HCT116 (cell line): ENCODE results near the gene GMEB2. TPM values are rescaled to one million over a fixed set of nuclear protein-coding genes. Genes with fewer than 3 reads are reported as not detected.

Experiments used
- ATAC-seq: fragments of 200-7000 bp; cut with Tn5 transposase; 2 replicates; pipeline ENCODE4 v1.9.1; 2020; ENCODE audit warnings: mild to moderate bottlenecking, moderate library complexity
- BruUV-seq: library from RNA; stranded (reverse); fragments of 400-500 nt; replicated peaks from 2 replicates; lab custom pipeline; 2021; lab: Mats Ljungman, UMichigan
- CTCF ChIA-PET: fragments of 300-600 bp; sonication (Branson Sonifier 250); formaldehyde crosslinking; loops from one replicate; lab custom pipeline; 2021; ENCODE audit warnings: antibody characterized with exemption; lab: Charles Lee
- POLR2A ChIA-PET: fragments of 300-600, 350-600 bp; sonication (Branson Sonifier 250); formaldehyde crosslinking; loops from one replicate; lab custom pipeline; 2021; ENCODE audit warnings: antibody characterized with exemption; lab: Charles Lee
- RAD21 ChIA-PET, 2 experiments: fragments of 300-600 bp; sonication (Branson Sonifier 250); formaldehyde crosslinking; loops; one replicate each; lab custom pipeline; 2023; ENCODE audit warnings: low total read pairs in 2 of 2; ENCODE audit not compliant: uncharacterized antibody in 2 of 2, unreplicated experiment in 2 of 2, low non-redundant PET in 1 of 2; lab: Charles Lee
- DNase-seq: peaks from one replicate; pipeline ENCODE4 v3.0.0-alpha.2; 2010; ENCODE audit warnings: low read depth, low spot score
- H2AFZ ChIP-seq: fragments of 200-600 bp; shearing (Covaris generic), sonication (generic); 2 replicates; pipeline ENCODE4 v1.6.1; 2017; ENCODE audit warnings: low read depth, mixed run types, mixed read lengths, antibody characterized with exemption, low read length; ENCODE audit not compliant: poor library complexity, severe bottlenecking
- H3K27ac ChIP-seq: 2 replicates; pipeline ENCODE4 v1.5.1; 2012; ENCODE audit warnings: low read depth, low read length
- H3K27me3 ChIP-seq: fragments of 200-600 bp; sonication (generic); 2 replicates; pipeline ENCODE4 v1.6.1; 2016; ENCODE audit warnings: mixed run types, low read length, mixed read lengths; ENCODE audit not compliant: insufficient read depth
- H3K36me3 ChIP-seq, 2 experiments: fragments of 200-500 bp in 1 of 2; fragments of 200-600 bp in 1 of 2; sonication (Bioruptor generic) in 1 of 2; sonication (generic) in 1 of 2; 2 replicates each; pipeline versions ENCODE4 v1.5.1 to v1.6.1; 2014 to 2016; ENCODE audit warnings: low read length in 2 of 2, inconsistent platforms in 1 of 2, mixed read lengths in 1 of 2, mixed run types in 1 of 2; ENCODE audit not compliant: insufficient read depth in 2 of 2, control insufficient read depth in 1 of 2
- H3K4me1 ChIP-seq, 2 experiments: fragments of 200-600 bp in 1 of 2; sonication (generic) in 1 of 2; 2 replicates each; pipeline versions ENCODE4 v1.5.1 to v1.6.1; 2012 to 2017; ENCODE audit warnings: low read length in 2 of 2, inconsistent platforms in 1 of 2, mild to moderate bottlenecking in 1 of 2, mixed read lengths in 1 of 2, mixed run types in 1 of 2, moderate library complexity in 1 of 2; ENCODE audit not compliant: insufficient read depth in 2 of 2, control insufficient read depth in 1 of 2
- H3K4me2 ChIP-seq: fragments of 200-600 bp; sonication (generic); 2 replicates; pipeline ENCODE4 v1.6.1; 2017; ENCODE audit warnings: mixed run types, low read length, mixed read lengths
- H3K4me3 ChIP-seq, 2 experiments: fragments of 200-600 bp in 1 of 2; sonication (generic) in 1 of 2; replicated peaks in 1 of 2; 2 replicates each; pipeline ENCODE4 v1.5.1; 2011 to 2016; ENCODE audit warnings: low read length in 2 of 2, control low read depth in 1 of 2, low read depth in 1 of 2, mild to moderate bottlenecking in 1 of 2, mixed read lengths in 1 of 2, mixed run types in 1 of 2
- H3K79me2 ChIP-seq: fragments of 200-600 bp; sonication (generic); 2 replicates; pipeline ENCODE4 v1.6.1; 2017; ENCODE audit warnings: mild to moderate bottlenecking, mixed run types, low read length, moderate library complexity, mixed read lengths; ENCODE audit not compliant: insufficient read depth
- H3K9ac ChIP-seq: fragments of 200-600 bp; sonication (generic); 2 replicates; pipeline ENCODE4 v1.6.1; 2016; ENCODE audit warnings: low read length, mixed read lengths
- H3K9me2 ChIP-seq: fragments of 200-600 bp; sonication (generic), shearing (Covaris generic); 2 replicates; pipeline ENCODE4 v1.6.1; 2017; ENCODE audit warnings: mixed run types, mild to moderate bottlenecking, moderate library complexity; ENCODE audit not compliant: insufficient read depth
- H3K9me3 ChIP-seq, 2 experiments: fragments of 200-500 bp in 1 of 2; fragments of 200-600 bp in 1 of 2; sonication (Bioruptor generic) in 1 of 2; sonication (generic) in 1 of 2; 2 replicates each; pipeline ENCODE4 v1.6.1; 2014 to 2017; ENCODE audit warnings: low read length in 2 of 2, mixed read lengths in 2 of 2, inconsistent platforms in 1 of 2, low read depth in 1 of 2, mild to moderate bottlenecking in 1 of 2, mixed run types in 1 of 2, moderate library complexity in 1 of 2; ENCODE audit not compliant: control insufficient read depth in 1 of 2, insufficient read depth in 1 of 2
- H4K20me1 ChIP-seq: fragments of 200-600 bp; sonication (generic), shearing (Covaris generic); 2 replicates; pipeline ENCODE4 v1.6.1; 2017; ENCODE audit warnings: mixed run types, mild to moderate bottlenecking, moderate library complexity; ENCODE audit not compliant: insufficient read depth
- CEBPB ChIP-seq: IDR thresholded peaks from 2 replicates; pipeline ENCODE4 v1.6.1; 2012; ENCODE audit warnings: low read depth
- FOSL1 ChIP-seq: IDR thresholded peaks from 2 replicates; pipeline ENCODE4 v1.6.1; 2012; ENCODE audit warnings: low read depth
- JUND ChIP-seq: IDR thresholded peaks from 2 replicates; pipeline ENCODE4 v1.6.1; 2012
- POLR2A ChIP-seq: IDR thresholded peaks from 2 replicates; pipeline ENCODE4 v1.7.0; 2011; ENCODE audit warnings: borderline replicate concordance; ENCODE audit not compliant: insufficient read depth, insufficient read length; ENCODE audit errors: extremely low read depth
- POLR2AphosphoS5 ChIP-seq: IDR thresholded peaks from 2 replicates; pipeline ENCODE4 v1.6.1; 2011; ENCODE audit warnings: mild to moderate bottlenecking, low read depth, low read length, moderate library complexity
- YY1 ChIP-seq: IDR thresholded peaks from 2 replicates; pipeline ENCODE4 v1.6.1; 2011; ENCODE audit warnings: low read length, low read depth, moderate library complexity, mild to moderate bottlenecking; ENCODE audit not compliant: insufficient replicate concordance; ENCODE audit errors: extremely low read depth
- ZFX ChIP-seq: fragments of 450-650 bp; IDR thresholded peaks from 2 replicates; pipeline ENCODE4 v1.6.1; 2017
- intact Hi-C: fragments of 100-400 bp; cut with micrococcal nuclease; formaldehyde crosslinking; loops from 2 replicates; pipeline ENCODE4 v1.10.0; 2022
- total RNA-seq: library from RNA; stranded (reverse); gene quantifications from one replicate; pipeline ENCODE4 v1.2.1, GENCODE V29; 2021; ENCODE audit not compliant: unreplicated experiment
- TF ChIP-seq, protein P1 (sequence below): IDR thresholded peaks from 2 replicates; pipeline ENCODE4 v1.6.1; 2012; ENCODE audit warnings: low read depth
- TF ChIP-seq, protein P2 (sequence below), 3 experiments: fragments of 200-600 bp in 1 of 3; sonication (generic) in 1 of 3; IDR thresholded peaks in 2 of 3; conservative IDR thresholded peaks in 1 of 3; 2 replicates each; pipeline ENCODE4 v1.5.1; 2012 to 2017; ENCODE audit warnings: low read depth in 2 of 3, low read length in 2 of 3, antibody characterized with exemption in 1 of 3, borderline replicate concordance in 1 of 3, control low read depth in 1 of 3, mild to moderate bottlenecking in 1 of 3, mixed read lengths in 1 of 3, mixed run types in 1 of 3, moderate library complexity in 1 of 3; ENCODE audit not compliant: insufficient read depth in 1 of 3

The GMEB2 gene
- total RNA-seq, 1 experiment from 2014 or later: 13.9 TPM

DNA sequence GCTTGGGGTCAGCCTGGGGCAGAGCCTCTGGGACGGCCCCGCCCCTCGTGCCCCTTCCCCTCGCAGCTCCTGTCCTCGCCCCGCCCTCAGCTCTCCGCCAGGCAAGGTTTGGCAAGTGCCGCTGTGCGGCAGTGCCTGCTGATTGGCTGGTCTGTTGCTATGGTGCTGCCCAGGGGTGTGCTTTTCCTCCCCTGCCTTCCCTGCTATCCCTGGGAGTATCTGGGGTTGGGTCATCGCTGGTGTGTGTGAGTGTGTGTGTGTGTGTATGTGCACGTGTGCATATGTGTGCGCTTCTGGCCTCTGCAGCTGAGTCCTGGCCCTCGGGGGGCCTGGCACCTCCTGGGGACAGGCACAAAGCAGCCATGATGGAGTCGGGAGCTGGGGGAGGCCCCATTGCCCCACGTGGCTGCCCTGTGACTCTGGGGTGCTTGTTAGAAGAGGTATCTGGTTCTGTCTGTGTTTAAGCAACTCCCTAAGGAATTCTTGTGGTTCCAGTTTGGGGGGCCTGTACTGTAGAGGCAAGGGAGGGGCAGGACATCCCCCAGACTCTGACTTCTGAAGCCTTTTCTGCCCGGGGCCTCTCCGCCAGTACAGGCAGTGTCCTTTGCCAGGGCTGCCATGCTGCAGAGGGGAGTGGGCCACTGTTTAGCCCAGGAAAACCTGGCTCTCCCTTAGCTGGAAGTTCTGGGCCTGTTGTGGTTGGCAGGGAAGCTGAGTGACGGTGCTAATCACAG is 38.1 kb upstream of the GMEB2 start:
- ChIA-PET POLR2A (no interaction called here), CTCF (no interaction called here), RAD21 (no interaction called here)
- H2AFZ ChIP-seq: no peak overlapping the region
- no peaks in the 10 kb centered on the region for H4K20me1 ChIP-seq
- H3K4me2 ChIP-seq: no peak overlapping the region
- H3K4me1 ChIP-seq: no peaks in the 10 kb centered on the region
- no peak overlapping the region for H3K4me3 ChIP-seq
- intact Hi-C loops: no loop called here
- no peaks in the 10 kb centered on the region for H3K9me2 ChIP-seq
- peaks cover 21 to 51% of the 10 kb centered on the region in 2 experiments for H3K36me3 ChIP-seq
- H3K9me3 ChIP-seq: no peaks in the 10 kb centered on the region
- H3K79me2 ChIP-seq: peaks cover 46% of the 10 kb centered on the region
- peak; percentile 67 for ATAC-seq
- H3K9ac ChIP-seq: no peak overlapping the region
- no peak for TF ChIP-seq POLR2A
- TF ChIP-seq JUND: no peak
- TF ChIP-seq ZFX: no peak
- TF ChIP-seq POLR2AphosphoS5: no peak
- TF ChIP-seq, protein P1, sequence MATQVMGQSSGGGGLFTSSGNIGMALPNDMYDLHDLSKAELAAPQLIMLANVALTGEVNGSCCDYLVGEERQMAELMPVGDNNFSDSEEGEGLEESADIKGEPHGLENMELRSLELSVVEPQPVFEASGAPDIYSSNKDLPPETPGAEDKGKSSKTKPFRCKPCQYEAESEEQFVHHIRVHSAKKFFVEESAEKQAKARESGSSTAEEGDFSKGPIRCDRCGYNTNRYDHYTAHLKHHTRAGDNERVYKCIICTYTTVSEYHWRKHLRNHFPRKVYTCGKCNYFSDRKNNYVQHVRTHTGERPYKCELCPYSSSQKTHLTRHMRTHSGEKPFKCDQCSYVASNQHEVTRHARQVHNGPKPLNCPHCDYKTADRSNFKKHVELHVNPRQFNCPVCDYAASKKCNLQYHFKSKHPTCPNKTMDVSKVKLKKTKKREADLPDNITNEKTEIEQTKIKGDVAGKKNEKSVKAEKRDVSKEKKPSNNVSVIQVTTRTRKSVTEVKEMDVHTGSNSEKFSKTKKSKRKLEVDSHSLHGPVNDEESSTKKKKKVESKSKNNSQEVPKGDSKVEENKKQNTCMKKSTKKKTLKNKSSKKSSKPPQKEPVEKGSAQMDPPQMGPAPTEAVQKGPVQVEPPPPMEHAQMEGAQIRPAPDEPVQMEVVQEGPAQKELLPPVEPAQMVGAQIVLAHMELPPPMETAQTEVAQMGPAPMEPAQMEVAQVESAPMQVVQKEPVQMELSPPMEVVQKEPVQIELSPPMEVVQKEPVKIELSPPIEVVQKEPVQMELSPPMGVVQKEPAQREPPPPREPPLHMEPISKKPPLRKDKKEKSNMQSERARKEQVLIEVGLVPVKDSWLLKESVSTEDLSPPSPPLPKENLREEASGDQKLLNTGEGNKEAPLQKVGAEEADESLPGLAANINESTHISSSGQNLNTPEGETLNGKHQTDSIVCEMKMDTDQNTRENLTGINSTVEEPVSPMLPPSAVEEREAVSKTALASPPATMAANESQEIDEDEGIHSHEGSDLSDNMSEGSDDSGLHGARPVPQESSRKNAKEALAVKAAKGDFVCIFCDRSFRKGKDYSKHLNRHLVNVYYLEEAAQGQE: no peak
- no peak for TF ChIP-seq FOSL1
- TF ChIP-seq, protein P2, sequence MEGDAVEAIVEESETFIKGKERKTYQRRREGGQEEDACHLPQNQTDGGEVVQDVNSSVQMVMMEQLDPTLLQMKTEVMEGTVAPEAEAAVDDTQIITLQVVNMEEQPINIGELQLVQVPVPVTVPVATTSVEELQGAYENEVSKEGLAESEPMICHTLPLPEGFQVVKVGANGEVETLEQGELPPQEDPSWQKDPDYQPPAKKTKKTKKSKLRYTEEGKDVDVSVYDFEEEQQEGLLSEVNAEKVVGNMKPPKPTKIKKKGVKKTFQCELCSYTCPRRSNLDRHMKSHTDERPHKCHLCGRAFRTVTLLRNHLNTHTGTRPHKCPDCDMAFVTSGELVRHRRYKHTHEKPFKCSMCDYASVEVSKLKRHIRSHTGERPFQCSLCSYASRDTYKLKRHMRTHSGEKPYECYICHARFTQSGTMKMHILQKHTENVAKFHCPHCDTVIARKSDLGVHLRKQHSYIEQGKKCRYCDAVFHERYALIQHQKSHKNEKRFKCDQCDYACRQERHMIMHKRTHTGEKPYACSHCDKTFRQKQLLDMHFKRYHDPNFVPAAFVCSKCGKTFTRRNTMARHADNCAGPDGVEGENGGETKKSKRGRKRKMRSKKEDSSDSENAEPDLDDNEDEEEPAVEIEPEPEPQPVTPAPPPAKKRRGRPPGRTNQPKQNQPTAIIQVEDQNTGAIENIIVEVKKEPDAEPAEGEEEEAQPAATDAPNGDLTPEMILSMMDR (IDR thresholded peaks at IDR 0.05 in 2 of 3, conservative IDR thresholded peaks at IDR 0.05 in 1 of 3; ENCODE audit: borderline replicate concordance in 1 of 3, insufficient read depth in 1 of 3, low read depth in 2 of 3, low read length in 2 of 3): no peak
- TF ChIP-seq YY1: no peak
- no peak for TF ChIP-seq CEBPB
- no peak overlapping the region; the same call in 1 of the 2 replicates for H3K27ac ChIP-seq
- BruUV-seq: no TSS peak
- no peaks in the 10 kb centered on the region for H3K27me3 ChIP-seq
- DNase-seq: no peak
